T-cell (primary cell): ENCODE data around the gene INHBB. TPM values are rescaled to one million over a fixed set of nuclear protein-coding genes. Genes with fewer than 3 reads are reported as not detected.

Source experiments
- ATAC-seq, 4 experiments: fragments of 200-7000 bp in 3 of 4; fragments of 150-1000 bp in 1 of 4; cut with Tn5 transposase; replicated peaks in 1 of 4; 1 replicate in 3 of 4; 2 replicates in 1 of 4; pipeline ENCODE4 v1.10.0; 2021; ENCODE audit warnings: moderate library complexity in 3 of 4, mild to moderate bottlenecking in 2 of 4, moderate number of reproducible peaks in 1 of 4
- CTCF ChIA-PET, 2 donors: fragments of 300-600 bp; sonication (Branson Sonifier 250); formaldehyde crosslinking; loops; one replicate each; lab custom pipeline; 2022; ENCODE audit warnings: antibody characterized with exemption in 2 of 2; lab: Charles Lee
- POLR2A ChIA-PET, 2 donors: fragments of 300-600 bp; sonication (Branson Sonifier 250); formaldehyde crosslinking; loops; one replicate each; lab custom pipeline; 2022; ENCODE audit warnings: antibody characterized with exemption in 2 of 2; lab: Charles Lee
- DNase-seq, 35 experiments: peaks; one replicate each; pipeline versions ENCODE4 v3.0.0 to v3.0.0-alpha.2; 2013 to 2023
- H3K27ac ChIP-seq: one replicate; pipeline ENCODE4 v1.5.1; 2013; ENCODE audit warnings: low read length
- H3K27me3 ChIP-seq, 2 experiments: replicated peaks in 1 of 2; 1 replicate in 1 of 2; 2 replicates in 1 of 2; pipeline versions ENCODE4 v1.6.1 to v1.7.0; 2013; ENCODE audit warnings: low read length in 1 of 2, mixed read lengths in 1 of 2; ENCODE audit not compliant: control insufficient read depth in 2 of 2, insufficient read depth in 2 of 2; ENCODE audit errors: extremely low read depth in 1 of 2
- H3K36me3 ChIP-seq, 2 donors: 1 replicate in 1 of 2; 2 replicates in 1 of 2; pipeline versions ENCODE4 v1.6.1 to v1.7.0; 2013; ENCODE audit warnings: low read length in 1 of 2; ENCODE audit not compliant: control insufficient read depth in 2 of 2, insufficient read depth in 1 of 2; ENCODE audit errors: extremely low read depth in 1 of 2
- H3K4me1 ChIP-seq, 2 experiments: 1 replicate in 1 of 2; 2 replicates in 1 of 2; pipeline versions ENCODE4 v1.6.1 to v1.7.0; 2013; ENCODE audit warnings: low read length in 2 of 2, mixed read lengths in 1 of 2; ENCODE audit not compliant: insufficient read depth in 2 of 2, control insufficient read depth in 1 of 2; ENCODE audit errors: extremely low read depth in 1 of 2
- H3K4me3 ChIP-seq, 2 donors: 1 replicate in 1 of 2; 2 replicates in 1 of 2; pipeline versions ENCODE4 v1.5.1 to v1.7.0; 2013; ENCODE audit warnings: mild to moderate bottlenecking in 2 of 2, low read length in 1 of 2, moderate library complexity in 1 of 2; ENCODE audit not compliant: control insufficient read depth in 1 of 2; ENCODE audit errors: extremely low read depth in 1 of 2
- H3K9me3 ChIP-seq: 2 replicates; pipeline ENCODE4 v1.7.0; 2013
- H3K27ac Mint-ChIP-seq, 2 donors: one replicate each; pipeline ENCODE4 v1.8.0; 2020 to 2021; ENCODE audit warnings: mild to moderate bottlenecking in 2 of 2, mixed read lengths in 2 of 2
- H3K27me3 Mint-ChIP-seq, 2 donors: one replicate each; pipeline ENCODE4 v1.8.0; 2021 to 2022; ENCODE audit warnings: mixed read lengths in 2 of 2
- H3K36me3 Mint-ChIP-seq: one replicate; pipeline ENCODE4 v1.8.0; 2021; ENCODE audit warnings: mixed read lengths
- H3K4me1 Mint-ChIP-seq, 3 donors: one replicate each; pipeline ENCODE4 v1.8.0; 2020 to 2022; ENCODE audit warnings: mixed read lengths in 3 of 3, mild to moderate bottlenecking in 1 of 3
- H3K4me3 Mint-ChIP-seq, 3 donors: one replicate each; pipeline ENCODE4 v1.8.0; 2020 to 2022; ENCODE audit warnings: mild to moderate bottlenecking in 3 of 3, mixed read lengths in 3 of 3, moderate library complexity in 3 of 3
- H3K9me3 Mint-ChIP-seq, 3 donors: one replicate each; pipeline ENCODE4 v1.8.0; 2020 to 2022; ENCODE audit warnings: mixed read lengths in 3 of 3
- WGBS: methylation state at CpG from one replicate; pipeline ENCODE4 v1.1.5; 2013; ENCODE audit warnings: missing lambda C conversion rate; ENCODE audit not compliant: insufficient coverage; 5-methylcytosine and 5-hydroxymethylcytosine counted together
- total RNA-seq, 35 experiments: library from RNA in 6 of 35; stranded (reverse) in 6 of 35; fragments of 120-200 nt in 1 of 35; gene quantifications; one replicate each; pipeline versions ENCODE4 v1.2.1 to v1.2.4 and lab custom pipeline; 2013 to 2026

INHBB gene
- total RNA-seq, 5 donors from 2014 or later (not counting 1 experiment from before 2014, with no cell fraction given): 0.09 to 0.19 (median 0.10) TPM; not detected in 2

DNA sequence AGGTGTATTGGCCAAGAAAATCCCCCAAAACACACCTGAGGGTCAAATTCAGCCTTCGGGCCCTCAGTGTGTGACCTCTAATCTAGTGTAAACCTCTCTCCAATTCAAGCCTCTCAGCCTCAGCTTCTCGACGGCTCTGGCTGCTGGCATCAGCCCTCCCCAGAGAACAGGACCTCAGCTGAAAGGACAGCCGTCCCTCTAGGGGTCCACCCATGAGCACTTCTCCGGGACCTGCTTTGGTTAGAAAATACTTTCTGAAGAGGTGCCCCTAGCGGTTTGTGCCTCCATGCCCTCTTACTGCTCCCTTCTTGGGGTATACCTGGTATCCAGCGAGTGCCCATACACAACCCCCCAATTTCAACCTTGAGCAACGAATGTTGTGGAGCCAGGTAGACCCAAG is 48.8 kb downstream of the INHBB start:
- 80% methylated on average over 7 of the region's 8 CpGs for WGBS
- Histone ChIP-seq H3K27ac (no peak overlapping the region), H3K4me1 (no peaks in the 10 kb centered on the region), H3K36me3 (no peaks in the 10 kb centered on the region), H3K9me3 (no peaks in the 10 kb centered on the region), H3K27me3 (peaks cover 2 to 35% of the 10 kb centered on the region in 2 experiments), H3K4me3 (no peak overlapping the region)
- ATAC-seq: no peak
- Mint-ChIP-seq H3K36me3 (no peaks in the 10 kb centered on the region), H3K27ac (no peak overlapping the region), H3K27me3 (peaks cover 9 to 14% of the 10 kb centered on the region in 2 donors), H3K4me3 (no peak overlapping the region), H3K4me1 (no peaks in the 10 kb centered on the region), H3K9me3 (no peaks in the 10 kb centered on the region)
- POLR2A ChIA-PET: no interaction called here
- DNase-seq: no peak
- CTCF ChIA-PET: no interaction called here

DNA sequence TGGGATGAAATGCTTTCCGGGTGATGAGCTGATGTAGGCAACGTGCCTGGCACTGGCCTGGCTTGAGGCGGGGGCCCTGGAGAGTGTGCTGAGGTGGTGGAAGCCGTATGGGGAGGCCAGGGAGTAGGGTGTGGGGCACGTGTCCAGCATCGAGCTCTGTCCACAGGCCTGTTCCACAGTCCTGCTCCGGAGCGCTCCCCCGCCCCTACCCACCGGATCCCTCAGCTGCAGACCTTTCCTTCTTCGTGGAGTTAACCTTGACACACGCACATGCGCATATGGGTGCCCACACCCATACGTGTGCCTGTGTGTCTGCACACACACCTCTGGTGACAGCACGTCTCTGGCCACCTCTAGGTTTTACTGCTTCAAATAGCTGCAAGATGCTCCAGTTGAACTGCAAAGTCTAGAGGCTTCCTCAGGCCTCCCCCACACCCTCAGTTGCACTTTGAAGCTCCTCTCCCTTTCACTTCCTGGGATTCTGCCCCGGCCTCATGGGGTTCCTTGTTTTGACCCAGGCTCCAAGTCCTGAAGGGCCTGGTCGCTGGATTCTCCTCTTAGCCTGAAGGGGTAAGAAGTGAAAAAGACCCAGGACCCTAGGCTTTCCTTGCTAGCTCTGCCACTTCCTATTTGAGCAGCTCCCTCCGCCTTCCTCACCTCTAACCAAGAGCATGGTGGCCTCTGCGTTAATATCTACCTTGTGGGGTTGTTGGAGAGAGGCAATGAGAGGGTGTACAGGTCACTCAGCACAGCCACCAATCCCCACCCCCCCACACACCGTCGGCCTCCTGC is 49.5 kb downstream of the INHBB start:
- DNase-seq (peak in 1 of 35 experiments; percentile 1), ATAC-seq (no peak)
- no peaks in the 10 kb centered on the region for H3K36me3 ChIP-seq
- 82% methylated on average over 14 of the region's 21 CpGs for WGBS
- H3K9me3 ChIP-seq: no peaks in the 10 kb centered on the region
- no peaks in the 10 kb centered on the region for H3K9me3 Mint-ChIP-seq
- CTCF ChIA-PET: interaction anchor here in 1 of 2 donors (0.6 kb wide), 1 partner anchor 464 kb away, joined by 3 read pairs; no protein-coding TSS in a partner anchor
- no peak overlapping the region for H3K27ac Mint-ChIP-seq
- peaks cover 8 to 11% of the 10 kb centered on the region in 2 donors for H3K27me3 Mint-ChIP-seq
- no peak overlapping the region for H3K4me3 ChIP-seq
- no peaks in the 10 kb centered on the region for H3K4me1 ChIP-seq
- H3K4me1 Mint-ChIP-seq: no peaks in the 10 kb centered on the region
- no peaks in the 10 kb centered on the region for H3K36me3 Mint-ChIP-seq
- H3K27ac ChIP-seq: no peak overlapping the region
- H3K27me3 ChIP-seq: peaks cover 0 to 40% of the 10 kb centered on the region in 2 experiments
- no peak overlapping the region for H3K4me3 Mint-ChIP-seq
- POLR2A ChIA-PET: no interaction called here

DNA sequence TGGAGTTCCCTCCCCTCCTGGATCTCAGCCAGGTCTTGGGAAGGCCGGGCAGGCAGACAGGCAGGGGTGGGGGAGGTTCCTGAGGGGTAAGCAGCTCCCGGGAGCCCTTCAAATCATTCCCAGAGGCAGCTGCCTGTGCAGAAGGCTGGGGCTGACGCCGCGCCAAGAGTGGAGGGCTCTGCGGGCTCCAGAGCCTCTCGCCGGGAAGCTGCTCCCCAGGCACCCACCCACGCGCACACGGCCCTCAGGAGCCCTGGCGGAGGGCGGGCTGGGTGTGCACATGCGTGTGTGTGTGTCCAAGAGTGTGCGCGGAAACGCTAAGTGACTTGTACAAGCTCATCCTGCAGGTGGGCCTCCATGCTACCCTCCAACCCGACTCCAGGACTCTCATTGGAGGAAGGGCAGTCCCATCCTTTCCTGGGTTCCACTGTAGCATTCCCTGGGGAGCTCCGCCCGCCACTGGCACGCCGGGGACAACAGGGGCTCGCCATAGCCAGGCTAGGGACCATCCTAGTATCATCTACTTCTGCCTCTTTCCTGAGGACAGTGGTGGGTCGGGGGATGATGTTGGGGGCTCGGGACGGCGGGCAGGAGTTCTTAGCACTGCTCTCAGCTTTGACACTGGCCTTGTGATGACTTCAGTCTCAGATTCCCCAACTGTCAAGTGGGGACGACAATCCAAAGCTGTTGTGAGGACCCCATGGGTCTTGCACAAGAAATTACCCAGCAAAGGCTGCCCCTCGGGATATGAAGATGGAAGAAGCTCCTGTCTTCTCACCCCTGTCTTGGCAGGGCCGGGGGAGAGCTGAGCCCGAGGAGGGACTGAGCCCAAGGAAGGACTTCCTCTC is 50.3 kb downstream of the INHBB start:
- Mint-ChIP-seq H3K36me3 (no peaks in the 10 kb centered on the region), H3K4me1 (no peaks in the 10 kb centered on the region), H3K27me3 (peaks cover 11 to 13% of the 10 kb centered on the region in 2 donors), H3K4me3 (no peak overlapping the region), H3K27ac (no peak overlapping the region), H3K9me3 (no peaks in the 10 kb centered on the region)
- Histone ChIP-seq H3K4me1 (no peaks in the 10 kb centered on the region), H3K9me3 (no peaks in the 10 kb centered on the region), H3K4me3 (no peak overlapping the region), H3K27me3 (peaks cover 0 to 44% of the 10 kb centered on the region in 2 experiments), H3K36me3 (no peaks in the 10 kb centered on the region), H3K27ac (no peak overlapping the region)
- POLR2A ChIA-PET: no interaction called here
- CTCF ChIA-PET: interaction anchor here in 1 of 2 donors (1.6 kb wide), 1 partner anchor 11 kb away, joined by 3 read pairs; no protein-coding TSS in a partner anchor
- ATAC-seq: no peak
- WGBS: 70% methylated on average over 21 of the region's 31 CpGs
- DNase-seq: no peak

DNA sequence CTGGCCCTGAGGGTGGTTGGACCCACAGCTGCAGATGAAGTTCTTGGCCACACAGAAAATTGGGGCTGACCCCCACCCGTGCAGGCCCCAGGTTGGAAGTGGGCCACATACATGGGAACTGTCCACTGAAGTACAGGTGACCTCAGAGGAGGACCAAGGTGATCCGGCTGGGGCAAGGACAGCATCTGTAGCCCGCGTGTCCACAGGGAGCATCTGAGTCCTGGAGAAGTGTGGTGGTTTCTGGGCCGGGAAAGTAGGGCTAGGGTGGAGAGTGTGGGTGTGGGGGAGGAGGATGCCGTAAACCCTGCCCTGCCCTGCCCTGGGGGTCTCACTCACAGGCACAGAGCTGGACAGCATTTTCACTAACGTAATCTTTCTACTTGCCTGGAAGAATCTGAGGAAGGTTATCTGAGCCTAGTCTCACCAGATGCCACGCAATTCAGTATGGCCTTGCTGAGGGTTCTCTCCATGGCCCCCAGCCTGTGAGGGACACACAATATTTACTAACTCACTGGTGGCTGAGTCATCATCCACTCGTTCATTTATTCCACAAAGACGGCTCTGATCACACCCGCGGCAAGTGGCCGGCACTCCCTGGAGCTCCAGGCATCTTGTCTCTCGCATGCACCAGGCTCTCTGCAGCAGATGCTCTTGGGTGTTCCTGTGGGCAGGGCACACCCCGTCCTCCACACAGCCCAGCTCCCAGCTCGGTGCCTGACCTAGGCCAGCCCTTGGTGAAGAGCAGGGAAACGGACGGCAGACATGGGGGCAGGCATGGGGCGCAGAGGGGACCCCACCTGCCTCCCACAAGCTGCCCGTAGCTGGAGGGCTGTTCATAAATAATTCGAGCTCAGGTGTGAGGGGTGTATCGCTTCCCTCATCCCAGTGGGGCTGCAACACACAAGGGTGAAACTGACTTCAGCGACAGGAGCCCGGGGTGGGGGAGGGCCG is 51.2 kb downstream of the INHBB start:
- H3K4me3 ChIP-seq: no peak overlapping the region
- no peaks in the 10 kb centered on the region for H3K9me3 ChIP-seq
- Mint-ChIP-seq H3K4me1 (no peaks in the 10 kb centered on the region), H3K36me3 (no peaks in the 10 kb centered on the region), H3K4me3 (no peak overlapping the region), H3K9me3 (no peaks in the 10 kb centered on the region), H3K27ac (no peak overlapping the region), H3K27me3 (peaks cover 11 to 13% of the 10 kb centered on the region in 2 donors)
- H3K4me1 ChIP-seq: no peaks in the 10 kb centered on the region
- ChIA-PET POLR2A (no interaction called here), CTCF (interaction anchor here in 1 of 2 donors (1.6 kb wide), 1 partner anchor 10 kb away, joined by 3 read pairs; no protein-coding TSS in a partner anchor)
- ATAC-seq (no peak), DNase-seq (peak in 1 of 35 experiments; percentile 8)
- 73% methylated on average over 19 of the region's 25 CpGs for WGBS
- no peak overlapping the region for H3K27ac ChIP-seq
- no peaks in the 10 kb centered on the region for H3K36me3 ChIP-seq
- H3K27me3 ChIP-seq: peaks cover 0 to 41% of the 10 kb centered on the region in 2 experiments

DNA sequence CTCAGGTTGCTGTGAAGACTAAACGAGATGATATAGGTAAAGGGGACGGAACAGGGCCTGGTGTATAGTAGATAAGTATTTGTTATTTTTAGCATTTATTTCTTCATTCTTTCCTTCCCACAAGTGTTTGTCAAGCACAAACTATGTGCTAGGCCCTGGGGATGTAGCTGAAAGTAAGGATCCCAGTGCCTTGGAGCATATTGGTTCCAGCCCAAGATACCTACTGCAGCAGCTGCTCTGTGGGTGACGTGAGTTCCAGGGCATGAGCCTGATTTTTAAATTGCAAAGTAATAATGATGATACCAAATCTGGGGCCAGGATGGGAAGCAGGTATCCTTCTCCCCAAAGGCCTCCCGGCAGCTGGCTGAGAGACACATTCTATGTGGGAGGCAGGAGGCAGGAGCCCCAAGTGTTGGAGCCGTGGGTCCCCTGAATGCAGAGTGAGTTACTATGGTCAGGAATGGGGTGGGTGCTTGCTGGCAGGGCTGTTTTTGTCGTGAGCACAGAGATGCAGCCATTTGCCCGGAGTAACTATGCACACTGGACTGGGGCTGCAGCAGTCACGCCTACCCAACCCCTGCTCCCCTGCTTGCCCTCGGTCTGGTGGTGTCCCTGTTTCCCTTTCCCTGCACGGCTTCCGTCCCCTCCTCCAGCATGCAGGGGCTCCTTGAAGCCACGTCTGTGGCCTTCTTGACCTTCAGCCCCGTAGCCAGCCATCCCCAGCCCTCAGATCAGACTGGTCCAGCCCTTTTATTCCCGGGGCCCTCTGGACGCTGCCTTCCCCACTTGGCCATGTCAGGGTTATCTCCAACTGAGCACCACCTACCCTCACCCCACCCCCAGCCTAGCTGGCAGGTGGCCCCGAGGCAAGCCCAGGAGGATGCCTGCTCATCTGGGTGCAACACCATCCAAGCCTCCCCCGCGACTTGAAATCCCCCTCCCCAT is 52.4 kb downstream of the INHBB start:
- CTCF ChIA-PET: interaction anchor here in 1 of 2 donors (1.6 kb wide), 1 partner anchor 9 kb away, joined by 3 read pairs; no protein-coding TSS in a partner anchor
- Mint-ChIP-seq H3K27me3 (peaks cover 11 to 13% of the 10 kb centered on the region in 2 donors), H3K9me3 (no peaks in the 10 kb centered on the region)

More for the DNA sequence above, 52.4 kb downstream of the INHBB start:
- H3K4me1 Mint-ChIP-seq: no peaks in the 10 kb centered on the region
- no peaks in the 10 kb centered on the region for H3K36me3 ChIP-seq
- H3K36me3 Mint-ChIP-seq: no peaks in the 10 kb centered on the region
- H3K4me3 Mint-ChIP-seq: no peak overlapping the region
- ATAC-seq: no peak
- POLR2A ChIA-PET: no interaction called here
- 76% methylated on average over 10 of the region's 18 CpGs for WGBS
- peaks cover 0 to 41% of the 10 kb centered on the region in 2 experiments for H3K27me3 ChIP-seq
- no peaks in the 10 kb centered on the region for H3K9me3 ChIP-seq
- DNase-seq: peak in 1 of 35 experiments; percentile 3
- H3K27ac ChIP-seq: no peak overlapping the region
- no peak overlapping the region for H3K27ac Mint-ChIP-seq
- H3K4me1 ChIP-seq: no peaks in the 10 kb centered on the region
- H3K4me3 ChIP-seq: no peak overlapping the region
